Effector memory CD4-positive, alpha-beta T cell (primary cell): ENCODE measurements around the gene RNF207.
"Not testable (repeated sequence)": the region's sequence is repeated elsewhere in the genome, so short reads cannot be mapped to it uniquely, and the experiment has no call there.

Source experiments
- DNase-seq, 3 donors: peaks; one replicate each; pipeline ENCODE4 v3.0.0-alpha.2; 2020
- H3K27ac ChIP-seq: 2 replicates; pipeline ENCODE4 v1.7.0; 2013; ENCODE audit warnings: mild to moderate bottlenecking, low read length, moderate library complexity; ENCODE audit not compliant: insufficient read depth, poor library complexity, severe bottlenecking
- H3K27me3 ChIP-seq: replicated peaks from 2 replicates; pipeline ENCODE4 v1.7.0; 2013; ENCODE audit warnings: mild to moderate bottlenecking, low read length; ENCODE audit not compliant: insufficient read depth, control insufficient read depth, poor library complexity, severe bottlenecking
- H3K36me3 ChIP-seq: 2 replicates; pipeline ENCODE4 v1.7.0; 2013; ENCODE audit warnings: mild to moderate bottlenecking, low read length, moderate library complexity; ENCODE audit not compliant: control insufficient read depth, insufficient read depth
- H3K4me1 ChIP-seq: 2 replicates; pipeline ENCODE4 v1.7.0; 2013; ENCODE audit warnings: low read length, mild to moderate bottlenecking; ENCODE audit not compliant: control insufficient read depth, insufficient read depth, poor library complexity, severe bottlenecking
- H3K4me3 ChIP-seq: 2 replicates; pipeline ENCODE4 v1.7.0; 2013; ENCODE audit warnings: low read length, low read depth, mild to moderate bottlenecking; ENCODE audit not compliant: insufficient read depth, poor library complexity, severe bottlenecking
- H3K9me3 ChIP-seq: 2 replicates; pipeline ENCODE4 v1.7.0; 2013; ENCODE audit warnings: mild to moderate bottlenecking, low read length, moderate library complexity; ENCODE audit not compliant: control insufficient read depth

The RNF207 gene

DNA sequence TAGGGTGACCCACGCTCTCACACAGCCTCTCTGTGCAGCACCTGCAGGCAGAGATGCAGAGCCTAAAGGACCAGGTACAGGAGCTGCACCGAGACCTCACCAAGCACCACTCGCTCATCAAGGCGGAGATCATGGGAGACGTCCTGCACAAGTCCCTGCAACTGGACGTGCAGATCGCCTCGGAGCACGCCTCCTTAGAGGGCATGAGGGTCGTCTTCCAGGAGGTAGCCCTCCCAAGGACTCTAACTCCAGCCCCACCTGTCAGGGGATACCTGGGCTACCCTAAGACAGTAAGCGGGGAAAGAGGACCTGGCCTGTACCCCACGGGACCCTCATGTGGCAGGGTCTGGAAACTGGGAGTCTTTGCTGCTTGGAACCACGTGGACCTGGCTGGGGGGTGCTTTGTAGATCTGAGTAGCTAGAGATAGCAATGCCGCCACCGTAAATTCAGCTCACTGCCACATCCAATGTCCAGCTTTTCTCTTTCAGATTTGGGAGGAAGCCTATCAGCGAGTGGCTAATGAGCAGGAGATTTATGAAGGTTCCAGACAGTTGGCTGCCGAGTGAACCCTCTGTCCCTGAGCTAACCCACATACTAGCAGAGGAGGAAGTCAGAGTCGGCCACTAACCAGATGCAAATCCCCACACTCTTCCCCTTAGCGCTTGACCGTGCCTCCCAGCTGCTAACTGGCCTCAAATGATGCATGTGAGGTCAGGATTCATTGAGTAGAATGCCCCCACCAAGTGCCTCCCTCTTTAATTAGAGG is 6.5 kb downstream of the RNF207 start:
- no peaks in the 10 kb centered on the region for H3K27me3 ChIP-seq
- no peaks in the 10 kb centered on the region for H3K9me3 ChIP-seq
- peaks cover 11% of the 10 kb centered on the region for H3K4me1 ChIP-seq
- no peak for DNase-seq
- H3K4me3 ChIP-seq: no peak overlapping the region
- H3K27ac ChIP-seq: no peak overlapping the region
- no peaks in the 10 kb centered on the region for H3K36me3 ChIP-seq

DNA sequence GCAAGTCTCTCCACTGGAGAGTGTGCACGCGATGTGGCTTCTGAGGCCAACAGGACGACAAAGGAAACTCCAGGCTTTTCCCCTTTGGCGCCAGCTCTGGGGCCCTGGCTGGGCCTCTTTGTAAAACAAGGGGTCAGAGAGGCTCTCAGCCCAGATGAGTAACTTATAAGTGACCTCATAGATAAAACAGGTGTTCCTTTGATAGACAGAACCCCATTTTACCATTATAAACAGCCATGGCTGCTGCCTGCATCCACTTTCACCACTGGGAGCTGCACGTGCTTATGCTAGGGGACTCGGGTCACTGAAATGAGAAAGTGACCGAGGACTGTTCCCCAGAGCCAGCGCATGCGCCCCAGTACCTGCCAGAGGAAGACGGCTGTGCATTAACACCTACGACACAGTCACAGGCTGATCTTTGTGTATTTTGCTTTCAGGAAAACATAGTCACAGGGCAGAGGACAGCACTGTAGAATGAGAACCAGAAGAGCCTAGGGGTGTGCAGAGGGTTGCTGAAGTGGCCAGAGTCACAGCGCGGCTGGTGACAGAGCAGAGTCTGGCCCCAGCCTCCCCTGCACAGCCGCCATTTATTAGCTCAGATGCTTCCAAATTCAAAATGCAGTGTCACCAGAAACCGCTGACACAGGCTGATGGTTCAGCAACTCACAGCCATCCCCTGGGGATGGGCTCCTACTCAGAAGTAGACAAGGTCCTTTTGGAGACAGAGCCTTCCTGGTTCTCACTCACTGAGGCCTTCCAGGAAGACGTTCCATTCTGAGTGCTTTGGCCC is 12.7 kb downstream of the RNF207 start:
- no peaks in the 10 kb centered on the region for H3K27me3 ChIP-seq
- H3K9me3 ChIP-seq: no peaks in the 10 kb centered on the region
- peaks cover 7% of the 10 kb centered on the region for H3K36me3 ChIP-seq
- no peak overlapping the region for H3K4me3 ChIP-seq
- no peak overlapping the region for H3K27ac ChIP-seq
- DNase-seq: no peak
- H3K4me1 ChIP-seq: no peaks in the 10 kb centered on the region

- DNase-seq, H3K27ac ChIP-seq: not testable (repeated sequence)
These were observed 13.7 kb downstream of the RNF207 start for GRCh38 chr1:6219641-6220040.

DNA sequence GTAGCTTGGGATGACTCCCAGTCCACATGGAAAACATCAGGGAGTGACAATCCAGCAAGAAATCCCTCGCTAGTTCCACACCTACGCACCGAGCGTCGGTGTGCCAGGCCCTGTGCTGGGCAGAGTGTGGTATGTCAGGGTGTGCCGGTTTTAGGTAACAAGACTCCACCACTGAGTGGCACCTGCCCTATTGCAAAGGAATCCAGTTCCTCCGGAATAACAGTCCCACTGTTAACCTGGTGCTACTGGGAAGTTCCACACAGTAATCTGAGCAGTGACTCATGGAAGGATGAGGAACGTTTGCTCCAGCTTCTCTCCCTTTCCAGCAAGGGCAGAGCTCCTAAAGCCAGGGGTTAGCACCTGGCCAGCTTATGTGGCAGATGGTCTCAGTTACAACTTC is 14.3 kb downstream of the RNF207 start:
- Histone ChIP-seq H3K9me3 (no peaks in the 10 kb centered on the region), H3K27me3 (no peaks in the 10 kb centered on the region), H3K4me3 (no peak overlapping the region), H3K27ac (no peak overlapping the region), H3K36me3 (peaks cover 21% of the 10 kb centered on the region), H3K4me1 (no peaks in the 10 kb centered on the region)
- no peak for DNase-seq

More at GRCh38 chr1:6219641-6220040, 13.7 kb downstream of the RNF207 start:
- not testable (repeated sequence) for H3K27me3 ChIP-seq, H3K9me3 ChIP-seq, H3K4me1 ChIP-seq, H3K4me3 ChIP-seq
- H3K36me3 ChIP-seq: peaks cover 15% of the 10 kb centered on the region

- Histone ChIP-seq H3K27ac (no peak overlapping the region), H3K4me3 (no peak overlapping the region), H3K4me1 (no peaks in the 10 kb centered on the region), H3K36me3 (peaks cover 32% of the 10 kb centered on the region), H3K27me3 (no peaks in the 10 kb centered on the region), H3K9me3 (no peaks in the 10 kb centered on the region)
- DNase-seq: no peak
These were observed 15.4 kb downstream of the RNF207 start for GRCh38 chr1:6221210-6221784.

GRCh38 chr1:6222636-6223035 is 16.7 kb downstream of the RNF207 start:
- no peaks in the 10 kb centered on the region for H3K4me1 ChIP-seq
- H3K4me3 ChIP-seq: no peak overlapping the region
- H3K9me3 ChIP-seq: no peaks in the 10 kb centered on the region
- no peaks in the 10 kb centered on the region for H3K27me3 ChIP-seq
- no peak overlapping the region for H3K27ac ChIP-seq
- H3K36me3 ChIP-seq: peaks cover 43% of the 10 kb centered on the region
- no peak for DNase-seq

GRCh38 chr1:6223617-6224016 is 17.7 kb downstream of the RNF207 start:
- Histone ChIP-seq H3K4me3 (no peak overlapping the region), H3K4me1 (no peaks in the 10 kb centered on the region), H3K36me3 (peaks cover 47% of the 10 kb centered on the region), H3K9me3 (no peaks in the 10 kb centered on the region), H3K27ac (no peak overlapping the region), H3K27me3 (no peaks in the 10 kb centered on the region)
- no peak for DNase-seq

DNA sequence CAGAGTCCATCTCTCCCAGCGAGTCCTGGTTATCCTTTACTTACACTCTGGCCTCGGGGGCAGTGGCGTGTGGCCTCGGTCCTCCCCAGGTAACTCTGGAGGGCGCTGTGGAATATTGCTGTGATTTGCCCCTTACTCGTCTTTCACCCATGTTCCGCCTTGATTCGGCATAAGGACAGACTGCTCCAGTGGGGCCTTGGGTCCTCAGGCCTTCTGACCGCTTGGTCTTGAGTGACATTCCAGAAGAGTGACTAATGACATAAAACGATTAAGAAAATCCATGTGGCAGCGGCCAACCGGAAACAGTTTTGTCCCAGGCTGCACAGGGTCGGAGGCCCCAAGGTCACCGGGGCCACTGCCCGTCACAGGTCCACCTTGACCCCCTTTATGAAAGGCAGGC is 18.8 kb downstream of the RNF207 start:
- Histone ChIP-seq H3K4me3 (no peak overlapping the region), H3K27me3 (no peaks in the 10 kb centered on the region), H3K9me3 (no peaks in the 10 kb centered on the region), H3K36me3 (peaks cover 50% of the 10 kb centered on the region), H3K4me1 (no peaks in the 10 kb centered on the region), H3K27ac (no peak overlapping the region)
- no peak for DNase-seq

GRCh38 chr1:6225651-6226050 is 19.7 kb downstream of the RNF207 start:
- Histone ChIP-seq H3K27ac (no peak overlapping the region), H3K36me3 (peaks cover 50% of the 10 kb centered on the region), H3K9me3 (no peaks in the 10 kb centered on the region), H3K27me3 (no peaks in the 10 kb centered on the region), H3K4me3 (no peak overlapping the region), H3K4me1 (no peaks in the 10 kb centered on the region)
- DNase-seq: no peak

DNA sequence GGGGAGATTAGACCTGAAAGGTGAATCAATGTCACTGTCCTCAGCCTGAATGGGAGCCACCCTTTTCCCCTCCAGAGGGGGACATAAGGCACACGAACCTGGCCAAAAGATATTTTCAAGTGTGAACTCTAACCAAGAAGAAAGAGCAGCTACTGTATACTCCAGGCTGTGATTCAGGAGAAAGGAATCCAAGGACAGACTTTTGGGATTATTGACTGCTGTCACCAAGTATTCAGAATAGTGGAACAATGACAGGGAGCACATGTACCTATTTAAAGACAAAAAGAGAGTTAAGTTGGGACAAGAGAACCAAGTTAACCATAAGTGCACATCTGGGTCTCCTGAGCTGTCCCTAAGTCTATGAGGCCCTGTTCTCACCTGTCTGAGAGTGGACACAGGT is 27.5 kb downstream of the RNF207 start:
- Histone ChIP-seq H3K9me3 (no peaks in the 10 kb centered on the region), H3K4me1 (peaks cover 5% of the 10 kb centered on the region), H3K36me3 (peaks cover 14% of the 10 kb centered on the region), H3K27me3 (no peaks in the 10 kb centered on the region), H3K4me3 (no peak overlapping the region), H3K27ac (no peak overlapping the region)
- DNase-seq: no peak
